Suppressor macrophage treated with lipopolysaccharide for 1 hour (primary cell): ENCODE results near the gene KIR2DL4.
"Not testable (repeated sequence)": the region's sequence is repeated elsewhere in the genome, so short reads cannot be mapped to it uniquely, and the experiment has no call there.

Experiments used
- DNase-seq, 3 donors: peaks; one replicate each; pipeline ENCODE4 v3.0.0-alpha.2; 2020 to 2022

KIR2DL4 gene

DNA sequence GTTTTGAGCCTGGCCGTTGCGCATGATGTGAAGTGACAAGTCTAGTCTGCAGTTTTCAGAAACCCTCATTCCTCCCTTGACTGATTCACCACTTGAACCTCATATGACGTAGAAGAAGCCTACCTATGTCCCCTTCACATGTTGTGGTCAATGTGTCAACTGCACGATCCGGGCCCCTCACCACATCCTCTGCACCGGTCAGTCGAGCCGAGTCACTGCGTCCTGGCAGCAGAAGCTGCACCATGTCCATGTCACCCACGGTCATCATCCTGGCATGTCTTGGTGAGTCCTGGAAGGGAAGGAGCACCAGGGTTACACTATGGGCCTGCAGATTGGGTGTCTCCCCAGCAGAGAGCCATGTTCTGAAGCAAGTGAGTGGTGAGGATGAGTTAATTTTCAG, at the start of gene KIR2DL4:
Gene KIR2DL4 (plus strand): TSS at position 201 of the 400 bp plus-strand sequence. CDS start 42 bp downstream, at position 243.
- DNase-seq: no peak

DNA sequence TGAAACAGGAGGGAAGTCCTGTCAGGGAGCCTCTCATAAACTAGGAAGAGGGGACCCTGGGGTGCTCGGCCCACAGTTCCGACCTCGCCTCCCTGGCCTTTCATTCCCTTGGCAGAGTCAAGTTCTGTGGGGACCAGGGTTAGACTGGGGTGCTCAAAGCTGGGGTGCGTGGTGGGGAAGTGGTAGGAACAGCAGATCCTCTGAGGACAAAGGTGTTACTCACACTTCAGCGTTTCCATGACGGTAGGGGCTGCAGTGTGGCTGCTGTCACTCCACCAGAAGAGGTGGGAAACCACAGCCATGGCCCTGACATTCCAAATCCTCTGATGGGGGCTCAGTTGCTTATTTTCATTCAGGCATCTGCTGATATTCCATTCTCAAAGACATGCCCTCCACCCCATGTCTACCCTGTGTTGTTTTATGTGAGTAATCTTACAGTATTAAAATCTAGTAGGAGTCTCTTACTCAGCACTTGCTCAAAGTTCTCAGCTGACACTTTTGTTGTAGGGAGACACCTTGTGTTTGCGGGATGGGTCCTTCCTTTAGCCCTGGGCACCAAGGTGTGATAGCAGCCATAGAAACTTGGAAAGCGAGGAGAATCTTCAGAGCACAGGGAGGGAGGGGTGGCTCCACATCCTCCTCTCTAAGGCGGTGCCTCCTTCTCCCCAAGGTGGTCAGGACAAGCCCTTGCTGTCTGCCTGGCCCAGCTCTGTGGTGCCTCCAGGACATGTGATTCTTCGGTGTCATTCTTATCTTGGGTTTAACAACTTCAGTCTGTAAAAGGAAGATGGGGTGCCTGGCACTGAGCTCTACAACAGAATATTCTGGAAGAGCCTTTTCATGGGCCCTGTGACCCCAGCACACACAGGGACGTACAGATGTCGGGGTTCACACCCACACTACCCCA, 47.0 kb upstream of the KIR2DL4 start:
- DNase-seq: not testable (repeated sequence)

DNA sequence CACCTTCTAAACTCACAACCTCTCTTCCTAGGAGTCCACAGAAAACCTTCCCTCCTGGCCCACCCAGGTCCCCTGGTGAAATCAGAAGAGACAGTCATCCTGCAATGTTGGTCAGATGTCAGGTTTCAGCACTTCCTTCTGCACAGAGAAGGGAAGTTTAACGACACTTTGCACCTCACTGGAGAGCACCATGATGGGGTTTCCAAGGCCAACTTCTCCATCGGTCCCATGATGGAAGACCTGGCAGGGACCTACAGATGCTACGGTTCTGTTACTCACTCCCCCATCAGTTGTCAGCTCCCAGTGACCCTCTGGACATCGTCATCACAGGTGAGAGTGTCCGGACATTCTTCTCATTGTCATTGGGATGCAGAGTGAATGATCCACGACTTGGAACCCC, 44.8 kb upstream of the KIR2DL4 start:
- peak in 1 of 3 donors; percentile 39 for DNase-seq

DNA sequence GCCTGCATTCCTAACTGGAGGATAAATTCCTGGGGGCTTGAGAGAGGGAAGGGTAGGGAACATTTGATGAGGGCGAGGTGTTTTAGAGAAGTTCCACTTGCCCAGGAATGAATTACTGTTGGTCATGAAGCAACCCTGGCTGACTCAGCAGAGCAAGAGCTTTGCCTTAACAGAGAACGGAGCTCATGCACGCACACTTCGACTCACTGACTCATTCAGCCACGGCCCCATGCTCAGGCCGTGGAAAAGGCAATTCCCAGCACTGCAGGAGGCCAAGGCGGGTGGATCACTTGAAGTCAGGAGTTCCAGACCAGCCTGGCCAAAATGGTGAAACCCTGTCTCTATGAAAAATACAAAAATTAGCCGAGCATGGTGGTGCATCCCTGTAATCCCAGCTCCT, 39.2 kb upstream of the KIR2DL4 start:
- DNase-seq: peak; percentile 64 to 87 (median 78)

DNA sequence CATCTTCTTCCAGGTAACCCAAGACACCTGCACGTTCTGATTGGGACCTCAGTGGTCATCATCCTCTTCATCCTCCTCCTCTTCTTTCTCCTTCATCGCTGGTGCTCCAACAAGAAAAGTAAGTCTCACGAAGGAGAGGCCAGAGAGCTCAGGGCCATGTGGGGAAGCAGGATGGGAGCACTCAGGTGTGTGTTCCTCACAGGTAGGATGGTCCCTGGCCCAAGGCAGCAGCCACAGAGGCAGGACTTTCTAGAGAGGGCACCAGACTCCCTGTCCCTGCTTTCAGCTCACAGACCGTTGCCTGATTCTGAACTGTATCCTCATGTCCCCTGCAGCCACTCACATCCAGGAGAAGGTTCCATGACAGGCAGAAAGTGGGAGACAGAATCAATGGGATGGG, 36.9 kb upstream of the KIR2DL4 start:
- DNase-seq: not testable (repeated sequence)

DNA sequence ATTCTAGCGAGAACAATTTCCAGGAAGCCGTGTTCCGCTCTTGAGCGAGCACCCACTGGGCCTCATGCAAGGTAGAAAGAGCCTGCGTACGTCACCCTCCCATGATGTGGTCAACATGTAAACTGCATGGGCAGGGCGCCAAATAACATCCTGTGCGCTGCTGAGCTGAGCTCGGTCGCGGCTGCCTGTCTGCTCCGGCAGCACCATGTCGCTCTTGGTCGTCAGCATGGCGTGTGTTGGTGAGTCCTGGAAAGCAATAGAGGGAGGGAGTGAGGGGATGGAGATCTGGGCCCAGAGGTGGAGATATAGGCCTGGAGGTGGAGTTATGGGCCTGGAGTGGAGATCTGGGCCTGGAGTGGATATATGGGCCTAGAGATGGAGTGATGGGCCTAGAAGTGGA, 33.8 kb upstream of the KIR2DL4 start, which contains the start of gene KIR2DL1:
Gene KIR2DL1 (plus strand): TSS at position 148 of the 400 bp plus-strand sequence. CDS start 58 bp downstream, at position 206.
- not testable (repeated sequence) for DNase-seq

DNA sequence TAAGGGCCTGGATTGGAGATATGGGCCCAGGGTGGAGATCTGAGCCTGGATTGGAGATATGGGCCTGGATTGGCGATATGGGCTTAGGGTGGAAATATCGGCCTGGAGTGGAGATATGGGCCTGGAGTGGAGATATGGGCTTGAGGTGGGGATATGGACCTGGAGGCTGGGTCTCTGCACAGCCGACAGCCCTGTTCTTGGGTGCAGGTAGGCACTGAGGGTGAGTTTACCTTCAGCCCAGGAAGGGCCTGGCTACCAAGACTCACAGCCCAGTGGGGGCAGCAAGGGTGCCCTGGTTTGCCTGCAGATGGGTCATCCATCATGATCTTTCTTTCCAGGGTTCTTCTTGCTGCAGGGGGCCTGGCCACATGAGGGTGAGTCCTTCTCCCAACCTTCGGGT, 32.9 kb upstream of the KIR2DL4 start:
- DNase-seq: not testable (repeated sequence)

DNA sequence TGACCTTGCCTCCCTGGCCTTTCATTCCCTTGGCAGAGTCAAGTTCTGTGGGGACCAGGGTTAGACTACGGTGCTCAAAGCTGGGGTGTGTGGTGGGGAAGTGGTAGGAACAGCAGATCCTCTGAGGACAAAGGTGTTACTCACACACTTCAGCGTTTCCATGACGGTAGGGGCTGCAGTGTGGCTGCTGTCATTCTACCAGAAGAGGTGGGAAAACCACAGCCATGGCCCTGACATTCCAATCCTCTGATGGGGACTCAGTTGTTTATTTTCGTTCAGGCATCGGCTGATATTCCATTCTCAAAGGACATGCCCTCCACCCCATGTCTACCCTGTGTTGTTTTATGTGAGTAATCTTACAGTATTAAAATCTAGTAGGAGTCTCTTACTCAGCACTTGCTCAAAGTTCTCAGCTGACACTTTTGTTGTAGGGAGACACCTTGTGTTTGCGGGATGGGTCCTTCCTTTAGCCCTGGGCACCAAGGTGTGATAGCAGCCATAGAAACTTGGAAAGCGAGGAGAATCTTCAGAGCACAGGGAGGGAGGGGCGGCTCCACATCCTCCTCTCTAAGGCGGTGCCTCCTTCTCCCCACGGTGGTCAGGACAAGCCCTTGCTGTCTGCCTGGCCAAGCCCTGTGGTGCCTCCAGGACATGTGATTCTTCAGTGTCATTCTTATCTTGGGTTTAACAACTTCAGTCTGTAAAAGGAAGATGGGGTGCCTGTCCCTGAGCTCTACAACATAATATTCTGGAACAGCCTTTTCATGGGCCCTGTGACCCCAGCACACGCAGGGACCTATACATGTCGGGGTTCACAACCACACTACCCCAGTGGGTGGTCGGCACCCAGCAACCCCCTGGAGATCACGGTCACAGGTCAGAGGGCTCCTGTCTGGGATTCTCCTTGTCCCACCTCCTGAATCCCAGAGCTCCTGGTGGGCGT, 32.1 kb upstream of the KIR2DL4 start:
- DNase-seq: not testable (repeated sequence)

DNA sequence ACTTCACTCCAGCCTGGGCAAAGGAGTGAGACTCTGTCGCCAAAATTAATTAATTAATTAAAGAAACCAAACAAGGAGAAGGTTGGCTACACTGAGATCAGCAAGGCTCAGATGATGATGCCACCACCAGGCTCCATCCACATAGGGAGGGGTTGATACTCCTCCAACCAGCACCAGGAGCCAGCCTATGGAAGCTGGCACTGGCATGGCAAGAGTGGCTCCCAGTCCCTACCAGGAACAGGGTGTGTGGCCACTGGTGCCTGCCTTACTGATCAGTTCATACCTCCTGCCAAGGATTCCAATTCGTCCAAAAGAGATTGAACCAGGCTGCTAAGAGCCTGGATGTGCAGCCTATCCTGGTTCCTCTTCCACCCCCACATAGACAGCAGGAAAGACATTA, 30.7 kb upstream of the KIR2DL4 start:
- DNase-seq: not testable (repeated sequence)

DNA sequence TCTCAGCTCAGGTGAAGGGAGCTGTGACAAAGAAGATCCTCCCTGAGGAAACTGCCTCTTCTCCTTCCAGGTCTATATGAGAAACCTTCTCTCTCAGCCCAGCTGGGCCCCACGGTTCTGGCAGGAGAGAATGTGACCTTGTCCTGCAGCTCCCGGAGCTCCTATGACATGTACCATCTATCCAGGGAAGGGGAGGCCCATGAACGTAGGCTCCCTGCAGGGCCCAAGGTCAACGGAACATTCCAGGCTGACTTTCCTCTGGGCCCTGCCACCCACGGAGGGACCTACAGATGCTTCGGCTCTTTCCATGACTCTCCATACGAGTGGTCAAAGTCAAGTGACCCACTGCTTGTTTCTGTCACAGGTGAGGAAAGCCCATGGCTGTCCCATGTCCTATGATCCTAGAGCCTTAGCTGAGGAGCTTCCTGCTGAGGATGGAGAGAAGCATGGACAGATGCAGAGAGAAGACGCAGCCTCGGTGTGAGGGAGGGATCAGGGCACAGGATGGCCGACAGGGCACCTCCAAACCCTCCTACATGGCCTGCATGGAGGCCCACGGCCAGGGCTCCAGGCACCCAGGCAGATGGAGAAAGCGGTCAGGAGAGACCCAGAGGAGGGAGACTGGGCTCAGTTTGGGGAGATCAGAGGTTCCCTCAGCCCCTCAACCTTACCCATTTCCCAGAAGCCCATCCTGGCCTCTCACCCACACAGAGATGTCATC, 28.2 kb upstream of the KIR2DL4 start:
- DNase-seq: not testable (repeated sequence)

DNA sequence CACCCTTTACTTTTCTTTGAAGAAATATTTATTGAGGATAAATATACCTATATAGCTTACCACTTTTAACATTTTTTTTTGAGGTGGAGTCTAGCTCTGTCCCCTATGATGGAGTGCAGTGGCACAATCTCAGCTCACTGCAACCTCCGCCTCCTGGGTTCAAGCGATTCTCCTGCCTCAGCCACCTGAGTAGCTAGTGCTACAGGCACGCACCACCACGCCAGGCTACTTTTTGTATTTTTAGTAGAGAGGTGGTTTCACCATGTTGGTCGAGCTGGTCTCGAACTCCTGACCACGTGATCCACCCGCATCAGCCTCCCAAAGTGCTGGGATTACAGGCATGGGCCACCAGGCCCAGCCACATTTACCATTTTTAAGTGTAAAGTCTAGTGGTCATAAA, 27.6 kb upstream of the KIR2DL4 start:
- not testable (repeated sequence) for DNase-seq

DNA sequence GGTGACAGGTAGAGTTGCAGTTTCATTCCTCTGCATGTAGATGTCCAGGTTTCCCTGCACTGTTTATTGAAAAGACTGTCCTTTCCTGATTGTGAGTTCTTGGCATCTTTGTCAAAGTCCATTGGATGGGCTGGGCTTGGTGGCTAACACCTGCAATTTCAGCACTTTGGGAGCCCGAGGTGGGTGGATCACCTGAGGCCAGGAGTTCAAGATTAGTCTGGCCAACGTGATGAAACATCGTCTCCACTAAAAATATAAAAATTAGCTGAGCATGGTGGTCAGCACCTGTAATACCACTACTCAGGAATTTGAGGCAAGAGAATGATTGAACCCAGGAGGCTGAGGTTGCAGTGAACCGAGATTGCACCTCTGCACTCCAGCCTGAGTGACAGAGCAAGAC, 25.6 kb upstream of the KIR2DL4 start:
- DNase-seq: not testable (repeated sequence)

DNA sequence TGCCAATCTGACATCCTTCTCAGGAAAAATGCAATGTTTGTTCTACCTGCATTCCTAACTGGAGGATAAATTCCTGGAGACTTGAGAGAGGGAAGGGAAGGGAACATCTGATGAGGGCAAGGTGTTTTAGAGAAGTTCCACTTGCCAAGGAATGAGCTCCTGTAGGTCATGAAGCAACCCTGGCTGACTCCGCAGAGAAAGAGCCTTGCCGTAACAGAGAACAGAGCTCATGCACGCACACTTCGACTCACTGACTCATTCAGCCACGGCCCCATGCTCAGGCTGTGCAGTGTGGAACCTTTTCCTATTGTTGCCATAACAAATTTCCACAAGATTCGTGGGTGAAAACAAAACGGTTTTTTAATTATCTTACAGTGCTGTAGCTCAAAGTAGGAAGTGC, 24.5 kb upstream of the KIR2DL4 start:
- DNase-seq: peak; percentile 60 to 77 (median 76)

DNA sequence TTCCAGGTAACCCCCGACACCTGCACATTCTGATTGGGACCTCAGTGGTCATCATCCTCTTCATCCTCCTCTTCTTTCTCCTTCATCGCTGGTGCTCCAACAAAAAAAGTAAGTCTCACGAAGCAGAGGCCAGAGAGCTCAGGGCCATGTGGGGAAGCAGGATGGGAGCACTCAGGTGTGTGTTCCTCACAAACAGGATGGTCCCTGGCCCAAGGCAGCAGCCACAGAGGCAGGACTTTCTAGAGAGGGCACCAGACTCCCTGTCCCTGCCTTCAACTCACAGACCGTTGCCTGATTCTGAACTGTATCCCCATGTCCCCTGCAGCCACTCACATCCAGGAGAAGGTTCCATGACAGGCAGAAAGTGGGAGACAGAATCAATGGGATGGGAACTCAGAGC, 20.5 kb upstream of the KIR2DL4 start:
- DNase-seq: not testable (repeated sequence)

DNA sequence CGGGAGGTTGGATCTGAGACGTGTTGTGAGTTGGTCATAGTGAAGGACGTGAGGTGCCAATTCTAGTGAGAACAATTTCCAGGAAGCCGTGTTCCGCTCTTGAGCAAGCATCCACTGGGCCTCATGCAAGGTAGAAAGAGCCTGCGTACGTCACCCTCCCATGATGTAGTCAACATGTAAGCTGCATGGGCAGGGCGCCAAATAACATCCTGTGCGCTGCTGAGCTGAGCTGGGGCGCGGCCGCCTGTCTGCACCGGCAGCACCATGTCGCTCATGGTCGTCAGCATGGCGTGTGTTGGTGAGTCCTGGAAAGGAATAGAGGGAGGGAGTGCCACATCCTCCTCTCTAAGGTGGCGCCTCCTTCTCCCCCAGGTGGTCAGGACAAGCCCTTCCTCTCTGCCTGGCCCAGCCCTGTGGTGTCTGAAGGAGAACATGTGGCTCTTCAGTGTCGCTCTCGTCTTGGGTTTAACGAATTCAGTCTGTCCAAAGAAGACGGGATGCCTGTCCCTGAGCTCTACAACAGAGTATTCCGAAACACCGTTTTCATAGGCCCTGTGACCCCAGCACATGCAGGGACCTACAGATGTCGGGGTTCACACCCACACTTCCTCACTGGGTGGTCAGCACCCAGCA, 17.2 kb upstream of the KIR2DL4 start:
- DNase-seq: not testable (repeated sequence)

DNA sequence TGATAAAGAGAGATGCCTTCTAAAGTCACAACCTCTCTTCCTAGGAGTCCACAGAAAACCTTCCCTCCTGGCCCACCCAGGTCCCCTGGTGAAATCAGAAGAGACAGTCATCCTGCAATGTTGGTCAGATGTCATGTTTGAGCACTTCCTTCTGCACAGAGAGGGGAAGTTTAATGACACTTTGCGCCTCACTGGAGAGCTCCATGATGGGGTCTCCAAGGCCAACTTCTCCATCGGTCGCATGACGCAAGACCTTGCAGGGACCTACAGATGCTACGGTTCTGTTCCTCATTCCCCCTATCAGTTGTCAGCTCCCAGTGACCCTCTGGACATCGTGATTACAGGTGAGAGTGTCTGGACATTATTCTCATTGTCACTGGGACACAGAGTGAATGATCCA, 15.3 kb upstream of the KIR2DL4 start:
- DNase-seq: peak; percentile 65 to 81 (median 73)

DNA sequence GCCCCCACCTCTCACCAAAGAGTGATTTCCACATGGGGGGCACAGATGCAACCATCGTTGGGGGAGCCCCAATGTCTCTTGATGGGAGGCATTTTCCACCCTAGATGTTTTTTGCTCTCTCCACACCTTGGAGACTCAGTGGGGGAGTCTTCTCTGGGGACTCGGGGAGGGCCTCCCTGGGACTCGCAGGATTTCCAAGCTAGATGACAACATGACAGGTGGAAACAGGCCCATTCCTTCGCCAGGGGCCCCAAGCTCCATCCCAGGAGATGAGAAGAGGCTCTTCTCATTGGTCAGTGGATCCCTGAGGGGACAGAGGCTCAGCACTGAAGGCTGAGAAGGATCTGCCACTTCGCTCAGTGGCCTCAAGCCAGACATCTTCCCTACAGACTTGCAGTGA, 12.7 kb upstream of the KIR2DL4 start:
- no peak for DNase-seq

DNA sequence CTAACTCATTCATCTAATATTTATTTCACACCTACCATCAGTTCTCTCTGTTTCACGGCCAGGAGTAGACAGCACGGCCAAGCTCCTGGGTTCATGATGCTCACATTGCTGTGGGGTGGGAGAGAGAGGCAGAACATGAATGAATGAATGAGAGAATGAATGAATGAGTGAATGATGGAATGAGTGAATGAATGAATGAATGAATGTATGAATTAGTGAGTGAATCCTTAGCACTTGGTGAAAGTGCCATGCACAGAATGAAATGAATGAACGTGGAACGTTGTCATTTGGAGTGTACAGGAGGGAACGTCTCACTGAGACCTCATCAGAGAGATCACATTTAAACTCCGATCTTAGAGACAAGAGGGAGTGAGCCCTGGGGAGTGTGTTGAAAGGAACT, 11.9 kb upstream of the KIR2DL4 start:
- no peak for DNase-seq

DNA sequence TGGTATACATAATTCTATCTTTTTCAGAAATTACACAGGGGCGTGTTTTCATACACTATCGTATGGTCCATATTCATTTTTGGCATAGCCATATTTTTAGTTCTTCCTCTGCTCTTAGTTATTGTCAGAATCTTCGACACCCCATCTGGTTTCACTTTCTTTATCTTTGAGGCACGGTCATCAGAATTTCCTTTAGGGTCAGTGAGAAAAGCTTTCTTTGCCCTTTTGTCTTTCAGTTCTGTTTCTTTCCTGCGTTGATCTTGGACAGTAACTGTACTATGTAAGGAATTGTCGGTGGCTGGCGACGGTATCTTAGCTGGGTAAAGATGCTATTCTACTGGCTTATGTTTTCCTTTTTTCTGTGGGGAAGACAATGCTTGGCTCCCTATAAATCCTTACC, 10.6 kb upstream of the KIR2DL4 start:
- DNase-seq: peak; percentile 61 to 82 (median 74)

DNA sequence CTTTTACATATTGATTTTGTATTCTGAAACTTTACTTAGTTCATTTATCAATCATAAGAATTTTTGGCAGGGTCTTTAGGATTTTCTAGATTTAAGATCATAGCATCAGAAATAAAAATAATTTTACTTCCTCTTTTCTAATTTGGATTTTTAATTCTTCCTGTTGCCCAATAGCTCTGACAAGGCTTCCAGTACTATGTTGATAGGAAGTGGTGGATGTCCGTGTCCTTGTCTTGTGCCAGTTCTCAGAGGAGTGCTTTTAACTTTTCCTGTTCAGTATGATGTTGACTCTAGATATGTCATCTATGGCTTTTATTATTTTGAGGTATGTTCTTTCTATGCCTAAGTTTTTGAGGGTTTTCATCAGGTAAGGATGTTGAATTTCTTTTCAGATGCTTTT, 7.7 kb upstream of the KIR2DL4 start:
- peak; percentile 41 to 72 (median 71) for DNase-seq

DNA sequence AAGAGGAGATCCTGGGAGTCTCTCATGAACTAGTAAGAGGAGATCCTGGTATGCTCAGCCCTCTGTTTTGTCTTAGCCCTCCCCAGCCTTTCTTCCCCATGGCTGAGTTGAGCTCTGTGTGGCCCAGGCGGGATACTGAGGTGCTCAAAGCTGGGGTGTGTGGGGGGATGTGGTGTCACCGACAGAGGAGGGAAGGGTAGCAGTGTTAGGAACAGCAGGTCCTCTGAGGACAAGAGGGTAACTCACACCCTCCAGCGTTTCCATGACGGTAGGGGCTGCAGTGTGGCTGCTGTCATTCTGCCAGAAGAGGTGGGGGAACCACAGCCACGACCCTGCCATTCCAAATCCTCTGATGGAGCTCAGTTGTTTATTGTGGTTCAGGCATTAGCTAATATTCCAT, 691 bp downstream of the KIR2DL4 start:
- DNase-seq: no peak

DNA sequence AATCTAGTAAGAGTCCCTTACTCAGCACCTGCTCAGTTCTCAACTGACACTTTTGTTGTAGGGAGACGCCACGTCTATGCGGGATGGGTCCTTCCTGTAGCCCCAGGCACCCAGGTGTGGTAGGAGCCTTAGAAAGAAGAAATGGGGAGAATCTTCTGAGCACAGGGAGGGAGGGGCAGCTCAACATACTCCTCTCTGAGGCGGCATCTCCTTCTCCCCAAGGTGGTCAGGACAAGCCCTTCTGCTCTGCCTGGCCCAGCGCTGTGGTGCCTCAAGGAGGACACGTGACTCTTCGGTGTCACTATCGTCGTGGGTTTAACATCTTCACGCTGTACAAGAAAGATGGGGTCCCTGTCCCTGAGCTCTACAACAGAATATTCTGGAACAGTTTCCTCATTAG, 1.2 kb downstream of the KIR2DL4 start:
- no peak for DNase-seq
